Fibroblast of mammary gland (primary cell): Measurements from ENCODE around the gene ATE1.

Experiments
- DNase-seq: peaks from one replicate; pipeline ENCODE4 v3.0.0-alpha.2; 2010; ENCODE audit warnings: low read depth
- H3K4me3 ChIP-seq: 2 replicates; pipeline ENCODE4 v1.5.1; 2011; ENCODE audit warnings: low read depth, mild to moderate bottlenecking, low read length, moderate library complexity; ENCODE audit not compliant: control insufficient read depth
- TF ChIP-seq, protein P1 (sequence below): conservative IDR thresholded peaks from 2 replicates; pipeline ENCODE4 v1.5.1; 2011; ENCODE audit warnings: low read depth, low read length, inconsistent platforms; ENCODE audit not compliant: control insufficient read depth, insufficient read depth

Gene ATE1

DNA sequence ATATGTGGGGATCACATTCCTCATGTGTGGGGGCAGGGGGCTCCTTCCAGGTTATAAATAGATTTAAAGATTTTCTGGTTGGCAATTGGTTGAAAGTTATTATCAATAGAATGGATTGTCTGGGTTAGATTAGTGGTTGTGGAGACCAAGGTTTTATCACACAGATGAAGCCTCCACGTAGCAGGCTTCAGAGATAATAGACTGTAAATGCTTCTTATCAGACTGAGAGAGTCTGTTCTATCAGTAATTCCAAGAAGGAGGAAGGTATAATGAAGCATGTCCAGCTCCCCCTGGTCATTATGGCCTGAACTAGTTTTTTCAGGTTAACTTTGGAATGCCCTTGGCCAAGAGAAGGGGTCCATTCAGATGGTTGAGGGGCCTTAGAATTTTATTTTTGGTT lies 211.9 kb downstream of the ATE1 start:
- no peak for DNase-seq
- TF ChIP-seq, protein P1, sequence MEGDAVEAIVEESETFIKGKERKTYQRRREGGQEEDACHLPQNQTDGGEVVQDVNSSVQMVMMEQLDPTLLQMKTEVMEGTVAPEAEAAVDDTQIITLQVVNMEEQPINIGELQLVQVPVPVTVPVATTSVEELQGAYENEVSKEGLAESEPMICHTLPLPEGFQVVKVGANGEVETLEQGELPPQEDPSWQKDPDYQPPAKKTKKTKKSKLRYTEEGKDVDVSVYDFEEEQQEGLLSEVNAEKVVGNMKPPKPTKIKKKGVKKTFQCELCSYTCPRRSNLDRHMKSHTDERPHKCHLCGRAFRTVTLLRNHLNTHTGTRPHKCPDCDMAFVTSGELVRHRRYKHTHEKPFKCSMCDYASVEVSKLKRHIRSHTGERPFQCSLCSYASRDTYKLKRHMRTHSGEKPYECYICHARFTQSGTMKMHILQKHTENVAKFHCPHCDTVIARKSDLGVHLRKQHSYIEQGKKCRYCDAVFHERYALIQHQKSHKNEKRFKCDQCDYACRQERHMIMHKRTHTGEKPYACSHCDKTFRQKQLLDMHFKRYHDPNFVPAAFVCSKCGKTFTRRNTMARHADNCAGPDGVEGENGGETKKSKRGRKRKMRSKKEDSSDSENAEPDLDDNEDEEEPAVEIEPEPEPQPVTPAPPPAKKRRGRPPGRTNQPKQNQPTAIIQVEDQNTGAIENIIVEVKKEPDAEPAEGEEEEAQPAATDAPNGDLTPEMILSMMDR: no peak
- no peak overlapping the region for H3K4me3 ChIP-seq

DNA sequence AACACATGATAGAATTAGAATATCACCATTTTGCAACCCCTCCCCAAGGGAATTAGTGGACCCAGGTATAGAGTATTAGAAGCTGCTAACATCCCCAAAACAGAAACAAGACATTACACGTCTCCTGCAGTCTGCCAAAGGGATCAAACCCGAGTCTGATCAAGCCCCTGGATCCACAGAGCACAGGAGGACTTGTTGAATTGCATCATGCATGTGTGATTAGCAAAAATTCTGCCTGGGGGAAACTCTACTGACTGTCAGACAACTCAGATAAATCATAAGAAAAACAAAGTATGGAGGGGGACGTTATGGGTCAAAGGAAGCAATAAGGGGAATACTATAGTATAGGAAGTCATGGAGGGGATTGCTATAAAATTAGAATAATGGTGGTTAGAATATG lies 212.8 kb downstream of the ATE1 start:
- TF ChIP-seq, protein P1: no peak
- no peak for DNase-seq
- H3K4me3 ChIP-seq: no peak overlapping the region

DNA sequence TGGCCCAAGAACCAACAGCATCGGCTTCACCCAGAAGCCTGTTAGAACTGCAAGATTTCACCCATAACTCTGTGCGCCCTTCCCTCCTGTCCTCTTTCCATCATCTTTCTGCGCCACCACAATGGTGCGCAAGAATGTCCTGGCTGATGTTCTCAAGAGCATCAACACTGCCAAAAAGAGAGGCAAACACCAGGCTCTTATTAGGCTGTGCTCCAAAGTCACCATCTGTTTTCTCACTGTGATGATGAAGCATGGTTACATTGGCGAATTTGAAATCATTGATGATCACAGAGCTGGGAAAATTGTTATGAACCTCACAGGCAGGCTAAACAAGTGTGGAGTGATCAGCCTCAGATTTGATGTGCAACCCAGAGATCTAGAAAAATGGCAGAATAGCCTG lies 214.3 kb downstream of the ATE1 start:
- no peak overlapping the region for H3K4me3 ChIP-seq
- TF ChIP-seq, protein P1: no peak
- DNase-seq: no peak

DNA sequence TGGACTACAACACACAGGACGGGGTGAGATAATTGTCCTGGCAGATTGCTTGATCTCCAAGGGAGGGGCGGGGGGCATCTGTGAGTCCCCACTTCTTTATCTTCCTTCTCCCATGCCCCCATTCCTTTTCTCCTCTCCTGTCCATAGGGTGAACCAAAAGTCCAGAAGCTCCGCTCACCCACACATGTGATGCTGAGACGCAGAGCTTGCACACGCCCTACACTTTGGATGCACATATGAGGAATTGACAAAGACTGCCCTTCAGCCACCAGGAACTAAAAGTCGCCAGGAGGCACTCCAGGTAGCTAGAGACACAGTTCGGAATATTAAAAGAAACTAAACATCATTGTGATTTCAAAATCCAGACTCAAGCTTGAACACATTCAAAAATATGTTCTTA lies 216.9 kb downstream of the ATE1 start:
- H3K4me3 ChIP-seq: no peak overlapping the region
- TF ChIP-seq, protein P1: no peak
- no peak for DNase-seq

DNA sequence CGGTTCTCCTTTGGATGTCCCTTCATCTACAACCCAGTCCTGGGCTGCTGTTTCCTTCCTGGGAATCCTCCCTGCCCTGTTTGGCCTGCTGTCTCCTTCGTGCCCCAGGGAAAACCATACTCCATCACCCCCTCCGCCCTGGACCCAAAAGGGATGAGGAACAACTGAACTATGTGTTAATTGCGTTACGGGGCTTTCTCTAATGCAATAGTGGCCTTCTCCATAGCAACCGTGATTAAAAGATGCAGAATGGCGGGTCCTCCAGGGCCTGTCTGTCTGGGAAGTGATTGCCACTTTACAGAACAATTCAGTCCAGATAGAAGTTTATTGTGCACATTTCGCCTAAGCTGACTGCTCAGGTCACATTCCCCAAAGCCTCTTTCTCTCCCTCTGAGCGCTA lies 217.6 kb downstream of the ATE1 start:
- TF ChIP-seq, protein P1: no peak
- DNase-seq: peak; percentile 33

DNA sequence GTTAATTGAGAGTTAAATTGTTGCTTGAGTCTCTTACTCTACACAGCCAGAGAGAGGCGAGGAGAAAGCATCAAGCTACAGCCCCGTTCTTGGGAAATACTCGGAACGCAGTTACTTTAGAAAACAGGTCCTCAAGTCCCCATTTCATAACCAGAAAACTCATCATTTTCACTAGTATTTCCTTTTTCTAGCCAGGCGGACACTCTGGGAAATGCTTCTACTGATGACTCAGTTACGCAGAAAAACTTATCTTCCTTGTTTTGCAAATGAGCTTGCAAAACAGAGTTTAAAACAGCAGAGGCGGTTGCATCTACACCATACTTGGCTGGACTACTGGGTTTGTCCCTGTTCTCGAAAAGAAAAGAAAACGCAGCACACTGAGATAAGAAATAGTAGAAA lies 218.2 kb downstream of the ATE1 start:
- no peak overlapping the region for H3K4me3 ChIP-seq
- TF ChIP-seq, protein P1: no peak
- DNase-seq: peak; percentile 64

More for the DNA sequence above, 217.6 kb downstream of the ATE1 start:
- H3K4me3 ChIP-seq: no peak overlapping the region

DNA sequence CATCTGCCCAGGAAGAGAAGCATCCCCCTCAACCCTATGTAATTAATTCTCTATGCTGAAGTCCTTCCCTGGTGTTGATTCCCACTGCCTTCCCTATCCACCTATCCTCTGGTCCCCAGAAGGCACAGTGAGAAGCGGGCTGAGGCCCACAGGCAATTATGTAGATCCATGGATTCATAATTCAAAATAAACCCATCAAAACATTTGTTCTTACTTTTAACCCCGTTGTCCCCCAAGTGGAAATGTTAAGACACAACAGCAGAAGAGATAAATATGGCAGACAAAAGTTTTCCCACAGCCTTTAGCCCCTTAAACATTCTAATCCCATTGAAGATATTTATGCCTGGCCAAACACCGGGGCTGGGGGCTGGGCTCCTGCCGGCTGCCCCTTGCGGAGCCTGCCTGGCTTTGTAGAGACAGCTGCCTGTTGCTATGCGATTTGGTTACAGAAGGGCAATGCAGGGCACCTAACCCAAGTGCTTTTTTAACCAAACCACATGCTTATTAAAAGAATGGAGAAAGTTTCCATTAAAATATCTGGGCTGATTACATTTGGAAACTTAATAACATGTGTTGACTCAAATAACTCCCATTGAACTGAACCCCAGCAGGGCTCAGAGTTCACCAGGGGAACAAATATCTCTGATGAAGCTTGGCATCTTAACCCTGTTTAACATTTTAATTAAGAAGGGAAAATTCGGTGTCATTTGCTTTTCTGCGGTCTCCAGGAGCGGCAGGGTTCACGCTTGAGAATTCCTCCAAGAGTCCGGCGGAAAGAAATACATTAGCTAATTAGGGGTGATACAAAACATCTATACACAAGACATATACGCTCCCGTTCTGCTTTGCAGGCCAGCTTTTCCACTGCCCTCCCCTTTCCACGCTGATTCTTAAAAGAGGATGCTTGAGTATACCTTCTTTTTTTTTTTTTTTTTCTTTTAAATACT lies 218.8 kb downstream of the ATE1 start:
- DNase-seq: no peak
- H3K4me3 ChIP-seq: no peak overlapping the region
- TF ChIP-seq, protein P1: no peak
